HG02981 (cell line): ENCODE measurements around the gene ZBTB17.
"Not testable (repeated sequence)": the region's sequence is repeated elsewhere in the genome, so short reads cannot be mapped to it uniquely, and the experiment has no call there.

Experiments
- ATAC-seq: cut with Tn5 transposase; IDR thresholded peaks from one replicate; pipeline ENCODE4 v1.9.1; 2021; ENCODE audit warnings: mild to moderate bottlenecking, moderate library complexity; ENCODE audit not compliant: unreplicated experiment

ZBTB17 gene

GRCh38 chr1:15937706-15938168 is 38.2 kb downstream of the ZBTB17 start:
- no peak for ATAC-seq

- no peak for ATAC-seq
Observed at GRCh38 chr1:15937146-15937545, 38.8 kb downstream of the ZBTB17 start.

- ATAC-seq: no peak
Observed at GRCh38 chr1:15936025-15936424, 39.9 kb downstream of the ZBTB17 start.

- ATAC-seq: no peak
Observed at GRCh38 chr1:15935056-15935950, 40.6 kb downstream of the ZBTB17 start.

- ATAC-seq: no peak
Observed at GRCh38 chr1:15934211-15935055, 41.5 kb downstream of the ZBTB17 start.

- no peak for ATAC-seq
Observed at GRCh38 chr1:15933684-15934083, 42.2 kb downstream of the ZBTB17 start.

GRCh38 chr1:15932612-15933011 is 43.3 kb downstream of the ZBTB17 start:
- ATAC-seq: no peak

- ATAC-seq: no peak
Observed at GRCh38 chr1:15931884-15932283, 44.0 kb downstream of the ZBTB17 start.

GRCh38 chr1:15931401-15931800 is 44.5 kb downstream of the ZBTB17 start:
- no peak for ATAC-seq

- no peak for ATAC-seq
Observed at GRCh38 chr1:15928971-15929965, 46.6 kb downstream of the ZBTB17 start.

- ATAC-seq: not testable (repeated sequence)
Observed at GRCh38 chr1:15926448-15926847, 49.5 kb downstream of the ZBTB17 start.

GRCh38 chr1:15923241-15923640 is 52.7 kb downstream of the ZBTB17 start:
- no peak for ATAC-seq

- peak; percentile 79 for ATAC-seq
Observed at GRCh38 chr1:15918962-15919715, 56.8 kb downstream of the ZBTB17 start.

- no peak for ATAC-seq
Observed at GRCh38 chr1:15916916-15917315, 59.0 kb downstream of the ZBTB17 start.

GRCh38 chr1:15916417-15916816 is 59.5 kb downstream of the ZBTB17 start:
- no peak for ATAC-seq

GRCh38 chr1:15915991-15916390 is 59.9 kb downstream of the ZBTB17 start:
- ATAC-seq: no peak

GRCh38 chr1:15913607-15914006 is 62.3 kb downstream of the ZBTB17 start:
- not testable (repeated sequence) for ATAC-seq

- no peak for ATAC-seq
Observed at GRCh38 chr1:15911927-15912326, 64.0 kb downstream of the ZBTB17 start.

GRCh38 chr1:15911141-15911540 is 64.8 kb downstream of the ZBTB17 start:
- ATAC-seq: no peak

GRCh38 chr1:15908597-15908996 is 67.3 kb downstream of the ZBTB17 start:
- ATAC-seq: no peak
